SK-N-SH (cell line): ENCODE measurements around the gene USP34. TPM values are rescaled to one million over a fixed set of nuclear protein-coding genes. Genes with fewer than 3 reads are reported as not detected.

ENCODE experiments used
- CTCF ChIA-PET: fragments of 300-600, 350-600 bp; formaldehyde crosslinking; extraction: SDS; loops from one replicate; lab custom pipeline; 2021; lab: Yijun Ruan, JAX
- POLR2A ChIA-PET: fragments of 350-600 bp; sonication (Branson Sonifier 250); formaldehyde crosslinking; extraction: SDS; loops from one replicate; lab custom pipeline; 2020; ENCODE audit warnings: antibody characterized with exemption, inconsistent platforms; lab: Yijun Ruan, JAX
- DNase-seq: peaks from one replicate; pipeline ENCODE4 v3.0.0; 2012
- H2AFZ ChIP-seq: fragments of 200-600 bp; sonication (generic); 2 replicates; pipeline ENCODE4 v1.8.1; 2016; ENCODE audit warnings: antibody characterized with exemption, mild to moderate bottlenecking, low read depth
- H3F3A ChIP-seq: fragments of 200-600 bp; sonication (generic); replicated peaks from 2 replicates; pipeline ENCODE3; 2016; ENCODE audit warnings: antibody characterized with exemption, mild to moderate bottlenecking; ENCODE audit not compliant: insufficient read depth
- H3K27ac ChIP-seq, 2 experiments: fragments of 200-500 bp in 1 of 2; fragments of 200-600 bp in 1 of 2; sonication (Bioruptor generic) in 1 of 2; sonication (generic), shearing (Covaris generic) in 1 of 2; 2 replicates each; pipeline versions ENCODE4 v1.5.1 to v1.6.1; 2014 to 2016; ENCODE audit warnings: low read depth in 2 of 2, inconsistent platforms in 1 of 2, low read length in 1 of 2, mild to moderate bottlenecking in 1 of 2, mixed read lengths in 1 of 2
- H3K27me3 ChIP-seq: fragments of 200-600 bp; sonication (generic), shearing (Covaris generic); 2 replicates; pipeline ENCODE4 v1.6.1; 2016; ENCODE audit warnings: mixed run types; ENCODE audit not compliant: insufficient read depth
- H3K36me3 ChIP-seq, 2 experiments: fragments of 200-500 bp in 1 of 2; fragments of 200-600 bp in 1 of 2; sonication (Bioruptor generic) in 1 of 2; sonication (generic) in 1 of 2; replicated peaks in 1 of 2; 2 replicates each; pipeline versions ENCODE3 to v1.5.1; 2014 to 2016; ENCODE audit warnings: low read length in 1 of 2, mild to moderate bottlenecking in 1 of 2; ENCODE audit not compliant: insufficient read depth in 2 of 2, control insufficient read depth in 1 of 2
- H3K4me1 ChIP-seq, 2 experiments: fragments of 200-500 bp in 1 of 2; fragments of 200-600 bp in 1 of 2; sonication (Bioruptor generic) in 1 of 2; sonication (generic), shearing (Covaris generic) in 1 of 2; 2 replicates each; pipeline versions ENCODE4 v1.5.1 to v1.6.1; 2014 to 2016; ENCODE audit warnings: low read depth in 1 of 2, low read length in 1 of 2, mixed run types in 1 of 2; ENCODE audit not compliant: insufficient read depth in 2 of 2, control insufficient read depth in 1 of 2
- H3K4me2 ChIP-seq: fragments of 200-600 bp; sonication (generic), shearing (Covaris generic); 2 replicates; pipeline ENCODE4 v1.6.1; 2017; ENCODE audit warnings: mixed run types
- H3K4me3 ChIP-seq, 2 experiments: fragments of 200-500 bp in 1 of 2; fragments of 200-600 bp in 1 of 2; sonication (Bioruptor generic) in 1 of 2; sonication (generic), shearing (Covaris generic) in 1 of 2; 2 replicates each; pipeline versions ENCODE4 v1.5.1 to v1.8.1; 2014 to 2016; ENCODE audit warnings: low read depth in 2 of 2, inconsistent platforms in 1 of 2, low read length in 1 of 2, mild to moderate bottlenecking in 1 of 2, mixed read lengths in 1 of 2, moderate library complexity in 1 of 2
- H3K79me2 ChIP-seq: fragments of 200-600 bp; sonication (generic); 2 replicates; pipeline ENCODE4 v1.8.1; 2017; ENCODE audit warnings: mild to moderate bottlenecking; ENCODE audit not compliant: insufficient read depth
- H3K9ac ChIP-seq: fragments of 200-600 bp; sonication (generic); 2 replicates; pipeline ENCODE4 v1.6.1; 2017; ENCODE audit warnings: mixed run types
- H3K9me2 ChIP-seq: fragments of 200-600 bp; sonication (generic); 2 replicates; pipeline ENCODE4 v1.6.1; 2017; ENCODE audit warnings: mixed run types
- H3K9me3 ChIP-seq: fragments of 200-600 bp; sonication (generic); 2 replicates; pipeline ENCODE4 v1.6.1; 2017; ENCODE audit warnings: mixed run types, mild to moderate bottlenecking, moderate library complexity
- H4K20me1 ChIP-seq: fragments of 200-600 bp; sonication (generic); 2 replicates; pipeline ENCODE4 v1.6.1; 2017; ENCODE audit warnings: mild to moderate bottlenecking, mixed run types; ENCODE audit not compliant: insufficient read depth
- CHD2 ChIP-seq: fragments of 150-350 bp; IDR thresholded peaks from 2 replicates; pipeline ENCODE4 v1.6.1; 2018; ENCODE audit warnings: low read length; ENCODE audit not compliant: partially characterized antibody
- CTCF ChIP-seq: fragments of 200-600 bp; sonication (generic); IDR thresholded peaks from 2 replicates; pipeline ENCODE4 v1.6.1; 2017; ENCODE audit warnings: antibody characterized with exemption, mild to moderate bottlenecking, moderate library complexity
- ELF1 ChIP-seq: IDR thresholded peaks from 2 replicates; pipeline ENCODE4 v1.4.0; 2012
- EP300 ChIP-seq, 2 experiments: IDR thresholded peaks; 2 replicates each; pipeline versions ENCODE4 v1.4.0 to v1.6.1; 2012; ENCODE audit warnings: borderline replicate concordance in 1 of 2, low read depth in 1 of 2, low read length in 1 of 2
- FOSL2 ChIP-seq: IDR thresholded peaks from 2 replicates; pipeline ENCODE4 v1.4.0; 2012; ENCODE audit warnings: low read depth, mild to moderate bottlenecking, moderate library complexity, borderline replicate concordance
- FOXJ3 ChIP-seq: sonication (generic); formaldehyde crosslinking; IDR thresholded peaks from 2 replicates; pipeline ENCODE4 v1.5.1; 2020; ENCODE audit warnings: mild to moderate bottlenecking, missing genetic modification reagents
- GABPA ChIP-seq: IDR thresholded peaks from 2 replicates; pipeline ENCODE4 v1.4.0; 2012; ENCODE audit warnings: low read depth, mild to moderate bottlenecking
- GATA2 ChIP-seq: sonication (generic); formaldehyde crosslinking; IDR thresholded peaks from 2 replicates; pipeline ENCODE4 v1.5.0; 2020; ENCODE audit warnings: mild to moderate bottlenecking, missing genetic modification reagents
- IRF3 ChIP-seq: fragments of 150-350 bp; IDR thresholded peaks from 2 replicates; pipeline ENCODE4 v1.6.1; 2016; ENCODE audit warnings: mild to moderate bottlenecking, low read depth, low read length
- MAX ChIP-seq: IDR thresholded peaks from 2 replicates; pipeline ENCODE4 v1.4.0; 2012; ENCODE audit warnings: low read depth
- NRF1 ChIP-seq: IDR thresholded peaks from 2 replicates; pipeline ENCODE4 v1.6.1; 2012; ENCODE audit warnings: low read depth, mild to moderate bottlenecking, low read length
- PBX3 ChIP-seq: IDR thresholded peaks from 2 replicates; pipeline ENCODE4; 2012
- REST ChIP-seq: IDR thresholded peaks from 2 replicates; pipeline ENCODE4 v1.6.1; 2012; ENCODE audit warnings: mild to moderate bottlenecking, low read depth, low read length, moderate library complexity
- RFX5 ChIP-seq: IDR thresholded peaks from 2 replicates; pipeline ENCODE4 v1.6.1; 2012; ENCODE audit warnings: mild to moderate bottlenecking, improper control_type of control experiment, low read length
- RXRA ChIP-seq: IDR thresholded peaks from 2 replicates; pipeline ENCODE4 v1.4.0; 2012; ENCODE audit warnings: low read depth, mild to moderate bottlenecking, borderline replicate concordance
- SIN3A ChIP-seq: IDR thresholded peaks from 2 replicates; pipeline ENCODE4 v1.6.1; 2012; ENCODE audit warnings: low read depth, mild to moderate bottlenecking, low read length, moderate library complexity, borderline replicate concordance
- TEAD4 ChIP-seq: IDR thresholded peaks from 2 replicates; pipeline ENCODE4 v1.4.0; 2012; ENCODE audit warnings: mild to moderate bottlenecking, borderline replicate concordance; ENCODE audit not compliant: insufficient read depth
- USF1 ChIP-seq: IDR thresholded peaks from 2 replicates; pipeline ENCODE4 v1.4.0; 2012; ENCODE audit warnings: low read depth, borderline replicate concordance
- WGBS: methylation state at CpG from one replicate; pipeline ENCODE4 v1.1.6; 2017; ENCODE audit warnings: low lambda C conversion rate; 5-methylcytosine and 5-hydroxymethylcytosine counted together
- polyA plus RNA-seq, 3 experiments: library from polyadenylated mRNA; depleted of rRNA; stranded (reverse); fragments of >200 nt; gene quantifications; 2 replicates each; pipeline ENCODE4 v1.2.3, GENCODE V29; 2012

Gene USP34
- polyA plus RNA-seq, 1 of the 3 experiments (the other 2 are of a cell fraction) = 31.4 TPM

GRCh38 chr2:61456746-61457420 lies 14.0 kb downstream of the USP34 start:
- no peaks in the 10 kb centered on the region for H3K9me3 ChIP-seq
- H3K9me2 ChIP-seq = no peaks in the 10 kb centered on the region
- ChIA-PET POLR2A (no interaction called here), CTCF (interaction anchor here (0.9 to 1.4 kb wide), 2 partner anchors 31 to 365 kb away, joined by 3 read pairs; no protein-coding TSS in a partner anchor)
- DNase-seq = no peak
- H3K27ac ChIP-seq = no peak overlapping the region
- no peak overlapping the region for H3K9ac ChIP-seq
- H3K4me1 ChIP-seq = peaks cover 0 to 18% of the 10 kb centered on the region in 2 experiments; a peak in 1 of 4 replicates
- H3K79me2 ChIP-seq = peaks cover 100% of the 10 kb centered on the region
- H4K20me1 ChIP-seq = peaks cover 61% of the 10 kb centered on the region
- TF ChIP-seq IRF3 (no peak), FOXJ3 (CRISPR knock-in tag) (no peak), USF1 (no peak), REST (no peak), ELF1 (no peak), CHD2 (no peak), PBX3 (no peak), GABPA (no peak), FOSL2 (no peak), TEAD4 (no peak), RXRA (no peak), EP300 (IDR thresholded peaks at IDR 0.05; ENCODE audit: borderline replicate concordance in 1 of 2, low read depth in 1 of 2, low read length in 1 of 2) (no peak), CTCF (no peak), RFX5 (no peak), NRF1 (no peak), SIN3A (no peak), MAX (no peak), GATA2 (CRISPR knock-in tag) (no peak)
- H3K27me3 ChIP-seq = no peaks in the 10 kb centered on the region
- peaks cover 0 to 16% of the 10 kb centered on the region in 2 experiments for H3K36me3 ChIP-seq
- 93% methylated on average over 6 of the region's 6 CpGs for WGBS
- H3K4me2 ChIP-seq = no peak overlapping the region
- H3K4me3 ChIP-seq = no peak overlapping the region
- no peak overlapping the region for H2AFZ ChIP-seq
- peaks cover 21% of the 10 kb centered on the region for H3F3A ChIP-seq
